Activated CD4-positive, alpha-beta T cell treated with anti-CD3 and anti-CD28 coated beads for 48 hours (primary cell): ENCODE data around the gene ZNF277.
"Not testable (repeated sequence)": the region's sequence is repeated elsewhere in the genome, so short reads cannot be mapped to it uniquely, and the experiment has no call there.

Experiments used
- DNase-seq: peaks from one replicate; pipeline ENCODE4 v3.0.0-alpha.2; 2020

Gene ZNF277

DNA sequence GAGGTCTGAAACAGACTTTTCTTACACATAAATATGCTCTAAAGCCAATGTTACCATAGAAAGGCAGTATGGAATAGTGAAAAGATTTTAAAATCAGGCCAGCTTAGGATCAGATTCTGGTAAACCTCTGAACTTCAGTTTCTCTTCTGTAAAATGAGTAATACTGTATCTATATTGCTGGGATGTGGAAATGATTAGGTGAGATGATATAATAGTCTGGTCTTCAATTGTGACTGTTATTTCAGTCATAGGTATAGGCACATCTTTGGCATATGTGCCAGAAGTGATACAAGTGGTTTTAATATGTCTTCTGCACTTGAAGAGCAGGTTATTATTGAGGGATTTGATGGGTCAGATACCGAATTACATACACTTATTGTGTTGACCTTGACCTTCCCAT lies 7.2 kb downstream of the ZNF277 start:
- no peak for DNase-seq

DNA sequence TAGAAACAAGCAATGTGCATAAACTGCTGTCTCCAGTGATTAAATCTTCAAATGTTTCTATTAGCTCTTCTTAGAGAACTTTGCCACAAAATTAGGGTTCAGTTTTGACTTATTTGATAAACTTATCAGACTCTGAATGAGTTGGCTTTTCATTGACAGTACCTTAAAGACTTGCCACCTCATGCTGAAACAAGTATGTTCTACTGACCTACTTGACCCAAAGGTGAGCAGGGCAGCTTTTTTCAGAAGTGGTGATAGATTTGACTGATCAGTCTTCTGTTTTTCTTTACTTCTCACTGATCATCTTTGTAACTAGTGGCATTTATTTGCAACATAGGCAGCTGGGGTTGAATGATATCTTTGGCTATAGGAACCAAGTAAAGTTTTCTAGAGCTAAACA lies 7.8 kb downstream of the ZNF277 start:
- no peak for DNase-seq

DNA sequence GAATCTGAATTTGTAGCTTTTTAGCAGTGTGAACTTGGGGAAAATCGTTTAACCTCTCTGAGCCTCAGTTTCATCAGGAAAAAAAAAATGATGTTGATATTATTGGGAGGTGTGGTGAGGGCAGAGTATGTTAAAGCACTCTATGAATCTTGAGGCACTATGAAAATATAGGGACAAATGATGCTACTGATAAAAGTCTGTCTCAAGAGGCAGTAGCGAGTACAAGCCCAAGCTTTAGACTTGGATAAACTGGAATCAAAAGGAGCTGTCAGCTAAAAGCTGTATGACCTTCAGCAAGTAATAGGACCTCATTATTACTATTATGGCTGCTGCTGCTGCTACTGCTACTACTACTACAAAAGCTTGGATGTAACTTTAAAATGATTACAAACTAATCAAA lies 8.4 kb downstream of the ZNF277 start:
- DNase-seq, result no peak

DNA sequence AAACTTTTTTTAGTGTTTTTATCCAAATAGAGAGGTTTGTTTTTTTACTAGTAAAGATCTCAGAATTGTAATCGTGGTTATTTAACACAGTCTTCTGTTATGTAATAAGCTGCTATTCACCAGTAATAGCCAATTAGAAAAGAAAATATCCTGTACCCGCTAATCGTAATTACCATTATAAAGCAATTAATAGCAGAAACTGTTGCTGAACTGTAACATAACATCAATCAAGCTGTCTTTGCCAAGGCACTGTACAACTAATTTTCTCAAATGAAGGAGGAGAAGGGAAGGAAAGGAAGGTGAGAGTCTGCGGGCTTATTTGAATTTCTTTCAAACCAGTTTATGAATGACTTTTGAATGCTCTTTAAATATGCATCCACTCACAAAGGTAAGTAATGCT lies 9.3 kb downstream of the ZNF277 start:
- no peak for DNase-seq

DNA sequence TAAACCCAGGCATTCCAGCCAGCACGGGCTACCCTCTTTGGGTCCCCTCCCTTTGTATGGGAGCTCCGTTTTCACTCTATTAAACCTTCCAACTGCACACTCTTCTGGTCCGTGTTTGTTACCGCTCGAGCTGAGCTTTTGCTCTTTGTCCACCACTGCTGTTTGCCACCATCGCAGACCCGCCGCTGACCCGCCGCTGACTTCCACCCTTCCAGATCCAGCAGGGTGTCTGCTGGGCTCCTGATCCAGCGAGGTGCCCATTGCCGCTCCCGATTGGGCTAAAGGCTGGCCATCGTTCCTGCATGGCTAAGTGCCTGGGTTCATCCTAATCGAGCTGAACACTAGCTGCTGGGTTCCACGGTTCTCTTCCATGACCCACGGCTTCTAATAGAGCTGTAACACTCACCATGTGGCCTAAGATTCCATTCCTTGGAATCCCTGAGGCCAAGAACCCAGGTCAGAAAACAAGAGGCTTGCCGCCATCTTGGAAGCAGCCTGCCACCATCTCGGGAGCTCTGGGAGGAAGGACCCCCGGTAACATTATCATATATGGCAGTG lies 14.5 kb downstream of the ZNF277 start:
- DNase-seq, result no peak

DNA sequence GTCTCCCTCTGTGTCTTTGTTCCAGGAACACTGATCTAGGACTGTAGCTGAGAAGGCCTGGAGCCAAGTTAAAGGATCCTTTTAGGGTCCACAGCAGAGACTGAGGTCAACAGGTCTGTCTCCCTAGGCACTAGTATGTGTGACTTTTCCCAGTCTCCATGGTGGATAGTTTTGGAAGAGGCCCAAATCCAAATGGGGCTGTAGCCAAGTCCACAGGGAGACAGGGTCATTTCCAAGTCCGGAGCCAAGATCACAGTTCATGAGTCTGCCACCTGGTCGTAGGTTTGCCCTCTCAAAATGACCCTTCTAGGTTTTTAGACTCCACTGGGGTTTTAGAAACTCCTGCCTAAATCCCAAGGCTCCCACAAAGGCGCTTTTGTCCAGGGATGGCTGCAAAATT lies 16.8 kb downstream of the ZNF277 start:
- no peak for DNase-seq

DNA sequence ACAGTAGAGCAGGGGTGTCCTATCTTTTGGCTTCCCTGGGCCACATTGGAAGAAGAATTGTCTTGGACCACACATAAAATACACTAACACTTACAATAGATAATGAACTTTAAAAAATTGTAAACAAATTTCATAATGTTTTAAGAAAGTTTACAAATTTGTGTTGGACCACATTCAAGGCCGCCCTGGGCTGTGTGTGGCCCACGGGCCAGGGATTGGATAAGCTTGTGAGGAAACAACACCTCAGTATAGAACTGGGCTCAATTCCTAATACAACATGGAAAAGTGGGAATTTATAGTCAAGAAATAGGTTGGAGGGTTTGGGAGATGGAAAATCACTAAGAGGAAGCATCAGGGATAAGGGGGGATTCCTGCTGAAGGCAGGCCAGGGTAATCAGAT lies 17.7 kb downstream of the ZNF277 start:
- no peak for DNase-seq

DNA sequence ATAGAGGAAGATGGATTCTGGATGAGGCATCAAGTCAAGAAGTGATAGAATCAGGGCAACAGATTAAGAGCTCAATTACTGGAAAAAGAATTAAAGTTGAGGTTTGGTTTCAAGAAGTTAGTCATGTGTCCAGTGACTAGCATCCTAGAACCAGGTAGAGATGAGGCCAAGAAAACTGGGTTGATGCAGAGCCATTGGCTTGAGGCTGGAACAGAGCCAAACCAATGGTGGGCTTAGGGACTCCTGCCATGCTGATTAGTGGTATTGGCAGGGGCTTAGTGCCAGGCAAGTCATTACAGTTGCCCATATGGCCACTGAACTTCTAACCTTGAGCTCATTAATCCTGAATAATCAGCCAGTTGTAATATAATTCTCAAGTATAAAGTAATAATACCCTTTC lies 18.5 kb downstream of the ZNF277 start:
- no peak for DNase-seq

DNA sequence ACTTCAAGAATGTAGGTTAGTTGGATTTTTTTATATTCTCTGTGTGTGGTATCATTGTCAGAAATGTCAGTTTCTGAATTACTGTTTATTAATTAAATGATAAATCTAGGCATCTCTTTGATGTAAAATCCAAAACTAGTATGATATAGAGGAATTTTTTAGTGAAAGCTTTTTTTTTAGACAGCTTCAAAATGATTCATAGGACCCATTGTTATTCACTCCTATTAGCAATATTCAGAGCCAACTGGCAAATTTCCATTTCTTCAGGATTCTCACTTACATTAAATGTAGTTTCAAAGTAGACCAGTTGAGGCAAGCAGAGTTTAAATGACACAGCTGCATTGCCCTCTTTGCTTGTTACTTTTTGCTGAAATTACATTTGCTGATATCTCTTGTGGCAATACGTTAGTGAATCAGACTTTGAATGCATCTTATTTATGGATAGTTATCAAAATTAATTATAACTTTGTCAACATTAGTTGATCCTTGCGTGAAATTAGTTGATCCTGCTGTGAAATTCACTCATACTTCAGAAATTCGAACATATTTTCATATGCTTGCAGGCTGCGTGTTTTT lies 20.3 kb downstream of the ZNF277 start:
- no peak for DNase-seq

DNA sequence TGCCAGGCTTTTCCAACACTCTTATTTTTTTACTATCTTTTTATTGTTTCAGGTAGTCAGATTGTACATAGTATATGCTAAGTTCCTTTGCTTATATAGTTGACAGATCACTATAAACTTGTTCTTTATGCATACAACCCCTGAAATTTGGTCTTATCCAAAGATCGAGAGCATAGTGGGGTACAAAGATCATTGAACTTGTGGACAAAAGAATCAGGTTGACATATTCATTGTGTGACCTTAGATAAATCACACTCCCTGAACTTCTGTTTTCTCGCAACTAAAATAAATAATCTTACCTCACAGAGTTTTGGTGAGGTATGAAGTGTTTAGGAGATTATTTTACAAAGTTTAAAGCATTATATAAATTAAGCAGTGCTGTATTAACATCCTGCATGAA lies 22.1 kb downstream of the ZNF277 start:
- no peak for DNase-seq

DNA sequence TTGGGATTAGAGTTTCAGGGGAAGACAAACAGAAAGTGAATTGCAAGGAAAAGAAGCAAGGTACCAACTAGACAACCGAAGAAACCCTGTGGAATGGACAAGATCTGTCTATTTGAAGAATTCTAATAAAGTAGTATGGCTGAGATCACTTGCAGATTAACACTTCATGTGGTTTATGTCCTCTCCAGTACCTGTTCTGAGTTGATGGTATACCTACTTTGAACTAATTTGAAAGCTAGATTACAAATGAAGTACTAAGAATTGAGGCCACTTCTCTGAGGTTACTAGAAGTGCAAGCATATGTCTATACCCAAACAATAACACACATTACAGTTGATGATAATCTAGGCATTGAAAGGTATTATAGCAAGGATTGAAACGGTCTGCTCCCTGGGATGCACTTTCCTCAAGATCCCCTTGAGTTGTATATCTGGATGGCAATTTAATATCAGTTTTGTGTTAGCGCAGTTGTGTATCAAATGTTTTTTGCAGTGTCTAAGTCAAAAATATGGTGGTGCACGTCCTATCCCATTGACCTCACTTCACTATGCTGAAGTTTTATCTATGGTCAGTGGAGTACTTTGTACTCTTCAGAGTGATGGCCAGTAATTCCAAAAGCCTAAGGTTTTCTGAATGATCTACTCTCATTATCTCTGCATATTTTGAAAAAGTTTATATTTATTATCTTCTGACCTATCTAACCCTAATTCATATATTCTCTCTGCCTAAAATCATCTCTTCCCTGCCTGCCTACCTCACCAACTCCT lies 25.9 kb downstream of the ZNF277 start:
- no peak for DNase-seq

DNA sequence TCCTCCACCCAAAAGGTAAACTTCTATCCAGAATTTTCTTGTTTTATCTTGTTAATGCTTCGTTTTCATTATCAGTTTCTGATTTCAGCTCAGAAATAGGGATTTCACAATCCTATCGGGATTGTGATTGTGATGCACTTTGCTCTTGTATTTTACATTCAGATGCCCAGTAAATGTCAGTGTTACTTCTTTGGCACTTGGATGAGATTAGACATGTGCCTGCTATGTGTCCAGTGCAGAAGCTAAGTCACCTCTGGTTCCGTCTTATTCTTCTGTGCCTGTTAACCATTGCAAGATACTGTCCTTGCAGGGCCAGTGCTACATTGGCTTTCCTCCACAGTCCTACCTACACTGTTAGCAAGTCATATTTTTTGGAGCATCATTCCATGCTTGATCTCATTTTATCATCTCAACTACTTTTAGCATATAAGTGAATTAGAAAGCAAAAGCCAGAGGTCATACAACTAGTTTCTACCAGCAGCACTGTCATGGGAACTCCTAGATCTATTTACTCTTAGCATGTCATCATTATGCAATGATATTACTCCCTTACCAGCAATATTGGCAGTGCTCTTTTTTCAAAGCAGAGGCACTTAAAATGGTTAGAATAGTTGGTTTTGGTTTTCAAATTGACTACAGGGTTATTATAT lies 26.7 kb downstream of the ZNF277 start:
- DNase-seq, result no peak

DNA sequence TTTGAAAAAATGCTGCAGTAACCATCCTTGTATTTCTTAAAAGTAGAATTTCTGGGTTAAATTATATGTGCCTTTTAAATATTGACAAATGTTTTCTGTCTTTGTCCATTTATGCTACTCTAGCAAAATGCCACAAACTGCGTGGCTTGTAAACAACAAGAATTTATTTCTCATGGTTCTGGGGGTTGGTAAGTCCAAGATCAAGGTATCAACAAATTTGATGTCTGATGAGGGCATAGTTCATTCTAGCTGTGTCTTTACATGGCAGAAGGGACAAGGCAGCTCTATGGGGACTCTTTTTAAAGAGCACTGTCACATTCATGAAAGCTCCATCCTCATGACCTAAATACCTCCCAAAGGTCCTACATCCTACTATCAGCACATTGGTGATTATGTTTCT lies 27.7 kb downstream of the ZNF277 start:
- no peak for DNase-seq

DNA sequence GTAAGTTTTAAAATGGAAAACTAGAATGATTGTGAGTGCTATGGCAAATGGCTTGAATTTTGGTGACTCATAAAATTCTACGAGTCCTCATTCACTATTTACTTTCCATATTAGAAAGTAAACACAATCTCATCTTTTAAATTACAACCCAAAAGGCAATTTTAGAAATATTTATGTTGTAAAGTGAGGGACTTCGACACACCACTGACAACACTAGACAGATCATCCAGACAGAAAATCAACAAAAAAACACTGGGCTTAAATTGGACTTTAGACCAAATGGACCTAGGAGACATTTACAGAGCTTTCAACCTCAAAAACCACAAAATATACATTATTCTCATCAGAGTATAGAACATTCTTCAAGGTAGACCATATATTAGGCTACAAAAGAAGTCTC lies 30.1 kb downstream of the ZNF277 start:
- no peak for DNase-seq

DNA sequence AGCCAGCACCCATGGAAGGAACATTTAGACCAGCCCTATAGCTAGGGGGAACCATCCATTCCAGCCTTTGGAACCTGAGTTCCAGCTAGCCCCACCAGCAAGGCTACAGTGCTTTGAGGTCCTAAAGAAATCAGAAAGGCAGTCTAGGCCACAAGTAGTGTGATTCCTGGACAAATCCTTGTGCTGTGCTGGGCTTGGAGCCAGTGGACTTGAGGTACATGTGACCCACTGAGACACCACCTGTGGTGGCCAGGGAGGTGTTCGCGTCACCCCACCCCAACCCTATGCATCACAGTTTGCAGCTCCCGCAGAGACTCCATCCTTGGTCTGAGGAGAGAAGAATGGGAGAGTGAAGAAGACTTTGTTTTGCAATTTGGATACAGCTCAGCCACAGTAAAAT lies 31.8 kb downstream of the ZNF277 start:
- DNase-seq, result no peak

DNA sequence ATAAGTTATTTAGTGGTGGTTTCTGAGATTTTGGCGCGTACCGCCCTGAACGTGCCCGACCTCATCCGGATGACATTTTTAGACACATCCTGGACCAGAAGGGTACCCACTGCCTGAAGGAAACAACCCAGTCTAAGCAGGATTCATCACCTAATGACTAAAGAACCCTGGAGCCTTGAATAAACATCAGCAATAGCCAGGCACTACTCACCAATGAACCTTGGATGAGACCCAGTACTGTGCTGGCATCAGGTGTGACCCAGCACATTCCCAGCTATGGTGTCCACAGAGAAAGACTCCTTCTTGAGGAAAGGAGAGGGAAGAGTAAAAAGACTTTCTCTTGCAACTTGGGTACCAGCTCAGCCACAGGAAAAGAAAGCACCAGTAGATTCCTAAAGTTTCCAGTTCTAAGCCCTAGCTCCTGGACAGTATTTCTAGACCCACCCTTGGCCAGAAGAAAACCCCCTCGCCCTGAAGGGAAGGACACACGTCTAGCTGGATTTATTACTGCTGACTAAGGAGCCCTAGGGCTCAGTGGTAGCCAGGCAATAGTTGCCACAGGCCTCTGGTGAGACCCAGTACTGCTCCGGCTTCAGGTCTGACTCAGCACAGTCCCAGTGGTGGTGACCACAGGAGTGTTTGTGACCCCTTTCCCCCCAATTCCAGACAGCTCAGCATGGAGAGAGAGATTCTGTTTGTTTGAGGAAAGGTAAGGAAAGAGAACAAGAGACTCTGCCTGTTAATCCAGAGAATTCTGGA lies 32.5 kb downstream of the ZNF277 start:
- DNase-seq, result no peak

DNA sequence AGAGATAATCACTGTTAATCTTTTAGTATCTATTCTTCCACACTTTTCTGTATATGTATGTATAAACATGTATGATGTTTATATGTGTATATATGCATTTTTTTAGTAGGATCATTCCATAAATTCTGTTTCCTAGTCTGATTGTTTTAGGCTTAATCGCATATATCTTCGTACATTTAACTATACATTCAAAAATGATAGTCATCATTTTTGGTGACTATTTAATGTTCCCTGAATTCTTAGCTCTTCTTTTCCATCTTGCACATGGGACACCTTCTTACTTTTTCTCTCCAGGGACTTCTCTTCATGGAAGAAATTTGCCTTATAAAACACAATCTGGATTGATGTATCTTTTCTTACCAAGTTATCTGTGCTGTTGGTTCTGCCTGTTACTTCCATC lies 42.1 kb downstream of the ZNF277 start:
- no peak for DNase-seq

DNA sequence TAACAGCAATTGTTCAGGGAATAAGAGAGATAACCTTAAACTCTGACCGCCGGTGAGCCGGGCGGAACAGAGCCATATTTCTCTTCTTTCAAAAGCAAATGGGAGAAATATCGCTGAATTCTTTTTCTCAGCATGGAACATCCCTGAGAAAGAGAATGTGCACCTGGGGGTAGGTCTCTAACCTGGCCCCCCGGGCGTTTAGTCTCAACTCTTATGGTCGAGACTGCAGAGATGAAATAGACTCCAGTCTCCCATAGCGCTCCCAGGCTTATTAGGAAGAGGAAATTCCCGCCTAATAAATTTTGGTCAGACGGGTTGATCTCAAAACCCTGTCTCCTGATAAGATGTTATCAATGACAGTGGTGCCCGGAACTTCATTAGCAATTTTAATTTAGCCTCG lies 43.5 kb downstream of the ZNF277 start:
- not testable (repeated sequence) for DNase-seq

DNA sequence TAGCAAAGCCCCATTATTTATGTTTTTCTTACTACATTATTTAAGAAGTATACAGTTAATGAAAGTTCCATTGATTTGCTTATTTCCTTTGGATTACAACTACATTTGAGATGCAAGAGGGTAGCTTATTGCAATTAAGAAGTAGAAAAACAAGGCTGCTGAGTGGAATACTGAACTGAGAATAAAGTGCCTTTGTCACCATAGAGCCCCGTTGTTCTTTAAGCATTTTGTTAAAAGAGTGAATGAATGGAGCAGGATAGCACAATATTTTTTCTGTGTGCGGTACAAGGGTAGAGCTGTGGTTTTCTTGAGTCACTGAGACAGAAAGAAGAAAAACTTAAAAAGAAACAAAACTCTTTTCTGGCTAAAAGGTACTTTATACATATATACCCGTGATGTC lies 45.6 kb downstream of the ZNF277 start:
- DNase-seq, result no peak

DNA sequence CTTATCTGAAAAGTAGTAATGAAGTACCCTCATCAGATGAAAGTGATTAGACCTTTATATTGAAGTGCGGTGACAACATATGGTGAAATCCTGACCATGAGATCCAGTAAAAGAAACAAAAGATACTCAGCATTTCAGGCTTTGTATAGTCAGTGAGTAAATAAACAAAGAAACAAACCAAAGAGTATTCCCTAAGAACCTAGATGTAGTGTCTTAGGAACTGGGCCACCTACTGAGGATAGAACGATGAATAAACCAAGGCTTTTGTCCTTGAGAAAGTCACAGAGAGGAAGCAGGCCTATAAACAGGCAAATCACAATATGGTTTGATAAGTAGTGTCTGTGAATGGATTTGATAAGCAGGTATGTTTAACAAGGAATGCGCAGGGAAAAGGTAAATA lies 46.2 kb downstream of the ZNF277 start:
- DNase-seq, result no peak

DNA sequence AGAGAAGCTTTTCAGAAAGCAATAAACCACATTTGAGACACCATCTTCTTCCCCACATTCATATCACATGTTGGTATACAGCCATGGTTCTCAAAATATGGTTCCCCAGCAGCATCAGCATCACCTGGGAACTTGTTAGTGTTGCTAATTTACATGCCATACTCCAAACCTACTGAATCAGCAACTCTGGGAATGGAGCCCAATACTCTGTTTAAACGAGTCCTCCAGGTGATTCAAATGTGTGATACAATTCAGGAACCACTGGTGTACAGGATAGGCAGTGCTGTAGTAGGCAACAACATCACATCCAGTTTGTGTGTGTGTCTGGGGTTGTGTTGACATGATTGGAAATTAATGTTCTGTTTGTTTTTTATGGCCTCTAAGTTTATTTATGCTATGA lies 47.7 kb downstream of the ZNF277 start:
- no peak for DNase-seq

DNA sequence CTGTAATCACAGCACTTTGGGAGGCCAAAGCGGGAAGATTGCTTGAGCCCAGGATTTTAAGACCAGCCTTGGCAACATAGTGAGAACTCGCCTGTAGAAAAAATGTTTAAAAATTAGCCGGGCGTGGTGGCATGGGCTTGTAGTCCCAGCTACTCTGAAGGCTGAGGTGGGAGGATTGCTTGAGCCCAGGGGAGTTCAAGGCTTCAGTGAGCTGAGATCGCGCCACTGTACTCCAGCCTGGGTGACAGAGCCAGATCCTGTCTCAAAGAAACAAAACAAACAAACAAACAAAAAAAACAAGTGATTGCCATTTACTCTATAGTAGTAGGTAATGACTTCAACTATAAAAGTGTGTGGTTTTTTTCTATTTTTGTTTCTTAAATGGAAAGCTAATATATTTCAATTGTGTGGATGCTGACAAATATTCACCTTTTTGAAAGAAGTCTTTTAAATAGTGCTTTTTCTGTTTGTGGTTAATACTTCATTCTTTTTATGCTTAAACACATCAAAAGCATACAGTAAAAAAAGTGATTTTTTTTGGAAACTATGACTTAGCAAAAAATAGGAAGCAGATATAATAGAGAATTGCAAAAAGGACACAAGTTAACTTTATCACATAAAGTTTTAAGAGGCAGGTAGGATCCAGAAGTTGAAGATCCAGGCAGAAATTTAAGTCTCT lies 48.4 kb downstream of the ZNF277 start:
- DNase-seq, result no peak

DNA sequence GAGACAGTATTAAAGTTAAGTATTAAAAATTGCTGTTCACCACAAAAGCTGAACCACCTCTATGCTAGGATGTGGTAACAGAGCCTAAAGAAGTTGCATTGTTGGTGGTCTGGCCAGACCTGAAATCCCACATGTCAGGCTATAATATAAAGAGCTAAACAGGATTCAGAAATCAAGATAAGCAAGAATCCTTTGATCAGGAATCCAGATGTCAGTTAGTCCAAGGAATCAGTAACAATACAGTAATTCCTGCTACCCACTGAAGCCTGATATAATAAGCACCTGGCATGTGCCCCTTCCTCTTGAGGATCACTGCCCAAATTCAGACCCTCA lies 48.9 kb downstream of the ZNF277 start:
- DNase-seq, result no peak
